Measurements from ENCODE around the gene CYP27B1.

CYP27B1 gene

DNA sequence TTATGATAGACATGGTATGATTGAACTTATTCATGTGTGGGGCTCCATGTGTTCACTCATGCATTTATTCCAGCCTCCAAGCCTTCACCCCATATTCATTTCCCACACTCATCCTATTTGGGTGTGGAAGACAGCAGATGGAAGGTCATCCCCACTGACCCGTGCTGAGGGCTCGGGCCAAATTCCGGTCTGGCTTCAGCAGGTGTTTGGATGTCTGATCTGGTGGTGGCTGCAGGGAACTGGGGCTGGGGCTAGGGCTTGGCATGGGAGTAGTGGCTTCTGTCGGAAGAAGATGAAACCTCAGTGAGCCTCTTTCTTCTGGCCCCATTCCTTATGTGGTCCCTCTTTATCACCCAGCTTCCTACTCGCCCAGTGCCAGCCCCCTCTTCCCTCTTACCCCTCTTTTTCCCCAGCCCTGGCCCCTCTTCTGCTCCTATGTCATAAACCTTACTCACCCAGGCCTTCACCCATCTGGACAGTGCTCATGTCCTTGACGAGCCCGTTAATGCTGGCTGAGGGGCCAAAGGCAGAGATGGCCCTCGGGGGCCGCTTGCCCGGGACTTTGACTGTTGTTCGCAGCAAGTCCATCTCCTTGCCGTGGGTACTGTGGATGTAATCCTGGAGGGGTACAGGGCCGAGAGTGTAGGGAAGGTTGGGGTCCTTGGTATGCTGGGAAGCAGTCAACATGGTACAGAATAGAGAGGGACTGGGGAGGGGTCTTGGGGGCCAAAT lies 36.4 kb downstream of the CYP27B1 start:
- Histone ChIP-seq H3K9me3 (ENCODE audit: control insufficient read depth in 5 of 5, low read length in 5 of 5) (no peaks in the 10 kb centered on the region), H3K9ac (ENCODE audit: low read length in 5 of 5) (no peak overlapping the region), H3K4me3 (ENCODE audit: low read depth in 1 of 5, low read length in 5 of 5) (no peak overlapping the region), H3K27ac (ENCODE audit: low read depth, low read length) (no peak overlapping the region), H3K4me1 (ENCODE audit: control insufficient read depth in 5 of 5, insufficient read depth in 5 of 5, low read length in 5 of 5) (peaks cover 1 to 27% (median 22%) of the 10 kb centered on the region in 5 donors), H3K36me3 (ENCODE audit: control insufficient read depth in 5 of 5, insufficient read depth in 5 of 5, low read length in 5 of 5) (peaks cover 0 to 17% (median 3%) of the 10 kb centered on the region in 5 donors), H3K27me3 (ENCODE audit: control insufficient read depth in 5 of 5, insufficient read depth in 4 of 5, low read length in 5 of 5) (peaks cover 4 to 38% (median 18%) of the 10 kb centered on the region in 5 donors)

DNA sequence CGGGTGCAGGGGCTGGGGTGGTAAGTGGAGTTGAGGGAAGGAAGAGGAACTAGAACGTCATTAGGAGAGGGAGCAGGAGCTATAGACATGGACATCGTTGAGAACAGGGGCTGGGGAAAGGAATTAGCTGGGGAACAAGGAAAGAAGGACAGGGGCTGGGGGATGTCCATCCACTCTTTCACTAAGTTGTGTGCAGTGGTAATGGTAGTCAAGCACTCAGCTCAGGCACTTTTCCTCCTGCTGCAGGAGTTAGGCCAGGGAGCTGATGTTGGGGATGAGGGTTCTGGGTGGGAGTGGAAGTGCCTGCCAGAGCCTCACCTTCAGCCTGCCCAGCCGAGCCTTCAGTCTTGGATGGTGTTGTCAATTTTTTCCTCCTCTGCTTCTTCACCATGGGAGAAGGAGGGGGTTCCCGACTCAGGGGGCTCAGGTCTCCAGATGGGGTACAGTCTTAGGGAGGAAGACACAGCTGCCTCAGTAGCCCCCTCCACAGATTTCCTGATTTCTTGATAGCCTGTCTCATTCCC lies 37.5 kb downstream of the CYP27B1 start:
- Histone ChIP-seq H3K27me3 (ENCODE audit: control insufficient read depth in 5 of 5, insufficient read depth in 4 of 5, low read length in 5 of 5) (peaks cover 0 to 28% (median 13%) of the 10 kb centered on the region in 5 donors), H3K36me3 (ENCODE audit: control insufficient read depth in 5 of 5, insufficient read depth in 5 of 5, low read length in 5 of 5) (peaks cover 0 to 17% (median 3%) of the 10 kb centered on the region in 5 donors), H3K9ac (ENCODE audit: low read length in 5 of 5) (no peak overlapping the region)

DNA sequence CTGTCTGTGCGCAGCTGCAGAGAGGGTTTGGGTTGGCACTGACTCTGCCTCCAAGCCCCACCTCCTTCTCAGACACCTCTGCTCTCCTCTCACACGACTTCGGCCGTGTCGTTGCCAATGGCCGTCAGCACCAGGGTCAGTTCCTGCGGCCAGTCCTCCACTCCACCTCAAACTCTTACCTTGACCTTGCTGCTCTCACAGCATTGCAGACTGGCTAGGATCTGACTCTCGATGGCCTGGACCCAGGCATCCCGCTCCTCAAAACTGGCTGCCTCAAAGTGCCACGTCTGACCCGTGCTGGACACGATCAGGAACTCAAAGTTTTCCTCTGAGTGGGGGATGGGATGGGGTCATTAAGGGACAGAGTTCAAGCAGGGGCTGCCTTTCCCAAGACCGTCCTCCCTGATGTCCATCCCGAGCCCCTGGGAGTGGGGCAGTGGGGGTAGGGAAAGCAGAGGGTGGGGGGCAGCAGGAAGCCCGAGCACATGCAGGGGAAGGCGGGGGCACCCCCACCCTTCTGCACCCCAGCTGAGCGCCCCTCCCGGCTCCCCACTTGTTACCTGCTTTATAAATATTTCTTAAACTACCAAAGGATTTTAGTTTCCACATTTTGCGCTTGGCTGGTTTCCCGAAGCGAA lies 39.0 kb downstream of the CYP27B1 start:
- no peak overlapping the region for H3K4me3 ChIP-seq (ENCODE audit: low read depth in 1 of 5, low read length in 5 of 5)
- peaks cover 0 to 16% (median 7%) of the 10 kb centered on the region in 5 donors for H3K27me3 ChIP-seq (ENCODE audit: control insufficient read depth in 5 of 5, insufficient read depth in 4 of 5, low read length in 5 of 5)
- peaks cover 0 to 21% (median 17%) of the 10 kb centered on the region in 5 donors for H3K4me1 ChIP-seq (ENCODE audit: control insufficient read depth in 5 of 5, insufficient read depth in 5 of 5, low read length in 5 of 5)
- no peak overlapping the region for H3K9ac ChIP-seq (ENCODE audit: low read length in 5 of 5)
- H3K36me3 ChIP-seq (ENCODE audit: control insufficient read depth in 5 of 5, insufficient read depth in 5 of 5, low read length in 5 of 5): peaks cover 0 to 15% (median 3%) of the 10 kb centered on the region in 5 donors
- no peaks in the 10 kb centered on the region for H3K9me3 ChIP-seq (ENCODE audit: control insufficient read depth in 5 of 5, low read length in 5 of 5)
- H3K27ac ChIP-seq (ENCODE audit: low read depth, low read length): no peak overlapping the region

More for the DNA sequence above, 37.5 kb downstream of the CYP27B1 start:
- Histone ChIP-seq H3K27ac (ENCODE audit: low read depth, low read length) (no peak overlapping the region), H3K4me1 (ENCODE audit: control insufficient read depth in 5 of 5, insufficient read depth in 5 of 5, low read length in 5 of 5) (peaks cover 0 to 21% (median 17%) of the 10 kb centered on the region in 5 donors), H3K9me3 (ENCODE audit: control insufficient read depth in 5 of 5, low read length in 5 of 5) (no peaks in the 10 kb centered on the region), H3K4me3 (ENCODE audit: low read depth in 1 of 5, low read length in 5 of 5) (no peak overlapping the region)

DNA sequence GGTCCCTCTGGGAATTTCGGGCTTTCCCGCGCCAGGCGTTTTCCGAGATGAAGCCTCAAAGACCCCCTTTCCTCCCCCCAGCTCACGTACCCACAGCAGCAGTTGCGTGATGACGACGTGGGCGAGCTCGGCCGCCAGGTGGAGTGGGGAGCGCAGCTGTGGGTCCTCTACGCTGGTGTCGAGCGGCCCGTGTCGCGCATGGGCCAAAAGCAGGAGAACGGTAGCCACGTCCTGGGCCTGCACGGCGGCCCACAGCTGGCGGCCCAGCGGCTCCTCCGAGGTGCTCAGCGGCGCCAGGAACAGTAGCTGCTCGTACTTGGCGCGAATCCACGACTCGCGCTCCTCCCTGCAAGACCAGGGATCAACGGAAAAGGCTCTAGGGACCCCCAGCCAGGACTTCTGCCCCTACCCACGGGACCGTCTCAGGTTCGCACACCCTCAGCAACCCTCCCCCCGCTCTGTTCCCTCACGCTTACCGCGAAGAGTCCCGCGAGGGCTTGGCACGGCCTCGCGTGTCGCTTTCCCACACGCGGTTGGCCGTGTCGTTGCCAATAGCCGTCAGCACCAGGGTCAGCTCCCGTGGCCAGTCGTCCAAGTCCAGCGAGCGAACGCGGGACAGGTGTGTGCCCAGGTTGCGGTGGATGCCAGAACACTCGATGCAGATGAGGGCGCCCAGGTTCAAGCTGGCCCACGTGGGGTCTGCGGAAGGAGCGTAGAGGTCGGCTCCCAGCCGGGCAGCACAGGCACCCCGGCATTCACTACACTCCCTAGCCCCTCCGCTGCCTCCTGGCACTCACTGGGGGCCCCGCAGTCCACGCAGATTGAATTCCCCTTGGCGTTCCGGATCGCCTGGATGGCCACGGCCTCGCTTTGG lies 39.8 kb downstream of the CYP27B1 start:
- no peak overlapping the region for H3K27ac ChIP-seq (ENCODE audit: low read depth, low read length)
- H3K9ac ChIP-seq (ENCODE audit: low read length in 5 of 5): peak overlapping the region in 1 of 5 donors; percentile 42
- H3K4me1 ChIP-seq (ENCODE audit: control insufficient read depth in 5 of 5, insufficient read depth in 5 of 5, low read length in 5 of 5): peaks cover 0 to 21% (median 17%) of the 10 kb centered on the region in 5 donors
- H3K27me3 ChIP-seq (ENCODE audit: control insufficient read depth in 5 of 5, insufficient read depth in 4 of 5, low read length in 5 of 5): peaks cover 0 to 12% (median 6%) of the 10 kb centered on the region in 5 donors
- peaks cover 0 to 8% (median 3%) of the 10 kb centered on the region in 5 donors for H3K36me3 ChIP-seq (ENCODE audit: control insufficient read depth in 5 of 5, insufficient read depth in 5 of 5, low read length in 5 of 5)
- H3K4me3 ChIP-seq (ENCODE audit: low read depth in 1 of 5, low read length in 5 of 5): peak overlapping the region in 4 of 5 donors; percentile 79 to 83 (median 82)
- H3K9me3 ChIP-seq (ENCODE audit: control insufficient read depth in 5 of 5, low read length in 5 of 5): no peaks in the 10 kb centered on the region

DNA sequence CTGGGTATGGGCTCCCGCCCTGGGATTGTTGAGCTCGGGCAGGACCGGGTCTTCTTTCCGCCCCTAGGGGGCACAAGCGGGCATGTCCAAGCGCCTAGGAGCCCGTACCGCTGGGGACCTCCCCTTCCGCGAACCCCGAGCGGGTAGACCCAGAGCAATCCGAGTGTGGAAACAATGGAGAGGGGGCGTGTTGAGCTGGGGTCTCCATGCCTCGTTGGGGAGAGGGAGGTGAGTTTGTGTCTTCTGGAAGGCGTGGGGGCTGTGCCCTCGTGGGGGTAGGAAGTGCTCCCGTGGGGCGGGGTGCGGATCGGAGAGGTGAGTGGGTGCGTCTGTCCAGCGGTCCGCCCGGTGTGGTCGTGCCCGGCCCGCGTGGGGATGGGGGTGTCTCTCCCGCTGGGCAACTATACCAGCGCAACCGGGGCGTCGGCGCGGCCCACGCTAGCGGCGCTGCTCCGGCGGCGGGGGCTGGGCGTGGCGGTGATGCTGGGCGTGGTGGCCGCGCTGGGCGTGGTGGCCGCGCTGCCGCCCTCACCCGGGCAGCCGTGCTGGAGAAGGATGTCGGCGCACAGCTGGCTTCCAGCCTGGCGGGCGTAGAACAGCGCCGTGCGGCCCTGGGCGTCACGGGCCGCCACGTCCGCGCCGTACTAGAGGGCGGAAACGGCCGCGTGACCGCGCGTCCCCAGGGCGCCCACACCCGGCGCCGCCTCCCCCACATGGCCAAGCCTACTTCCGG lies 40.6 kb downstream of the CYP27B1 start:
- peaks cover 0 to 15% (median 7%) of the 10 kb centered on the region in 5 donors for H3K36me3 ChIP-seq (ENCODE audit: control insufficient read depth in 5 of 5, insufficient read depth in 5 of 5, low read length in 5 of 5)
- H3K9me3 ChIP-seq (ENCODE audit: control insufficient read depth in 5 of 5, low read length in 5 of 5): no peaks in the 10 kb centered on the region
- H3K4me1 ChIP-seq (ENCODE audit: control insufficient read depth in 5 of 5, insufficient read depth in 5 of 5, low read length in 5 of 5): peaks cover 0 to 21% (median 17%) of the 10 kb centered on the region in 5 donors
- H3K9ac ChIP-seq (ENCODE audit: low read length in 5 of 5): peak overlapping the region in 3 of 5 donors; percentile 5 to 65 (median 42)
- peak overlapping the region; percentile 30 for H3K27ac ChIP-seq (ENCODE audit: low read depth, low read length)
- peaks cover 0 to 10% (median under 1%) of the 10 kb centered on the region in 5 donors for H3K27me3 ChIP-seq (ENCODE audit: control insufficient read depth in 5 of 5, insufficient read depth in 4 of 5, low read length in 5 of 5)
- H3K4me3 ChIP-seq (ENCODE audit: low read depth in 1 of 5, low read length in 5 of 5): peak overlapping the region; percentile 56 to 83 (median 81)

DNA sequence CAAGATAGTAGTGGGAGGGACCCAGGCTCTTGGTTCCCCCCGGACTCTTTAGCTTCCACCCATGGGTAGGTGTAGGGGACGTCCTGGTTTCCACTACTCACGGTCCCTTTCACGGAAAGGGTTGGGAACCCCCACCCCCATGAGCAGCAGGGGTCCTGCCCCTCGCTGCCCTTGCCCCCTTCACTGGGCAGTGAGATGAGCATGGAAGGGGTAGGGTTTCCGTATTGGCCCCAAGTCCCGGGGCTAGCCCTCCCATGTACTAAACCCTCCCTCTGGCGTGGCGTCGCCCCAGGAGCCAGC lies 41.1 kb downstream of the CYP27B1 start:
- Histone ChIP-seq H3K36me3 (ENCODE audit: control insufficient read depth in 5 of 5, insufficient read depth in 5 of 5, low read length in 5 of 5) (peaks cover 0 to 20% (median 12%) of the 10 kb centered on the region in 5 donors), H3K9ac (ENCODE audit: low read length in 5 of 5) (peak overlapping the region in 3 of 5 donors; percentile 5 to 65 (median 31)), H3K4me1 (ENCODE audit: control insufficient read depth in 5 of 5, insufficient read depth in 5 of 5, low read length in 5 of 5) (peaks cover 0 to 21% (median 17%) of the 10 kb centered on the region in 5 donors), H3K27me3 (ENCODE audit: control insufficient read depth in 5 of 5, insufficient read depth in 4 of 5, low read length in 5 of 5) (peaks cover 0 to 6% (median 0%) of the 10 kb centered on the region in 5 donors), H3K9me3 (ENCODE audit: control insufficient read depth in 5 of 5, low read length in 5 of 5) (no peaks in the 10 kb centered on the region), H3K27ac (ENCODE audit: low read depth, low read length) (no peak overlapping the region), H3K4me3 (ENCODE audit: low read depth in 1 of 5, low read length in 5 of 5) (peak overlapping the region in 4 of 5 donors; percentile 79 to 83 (median 82))

DNA sequence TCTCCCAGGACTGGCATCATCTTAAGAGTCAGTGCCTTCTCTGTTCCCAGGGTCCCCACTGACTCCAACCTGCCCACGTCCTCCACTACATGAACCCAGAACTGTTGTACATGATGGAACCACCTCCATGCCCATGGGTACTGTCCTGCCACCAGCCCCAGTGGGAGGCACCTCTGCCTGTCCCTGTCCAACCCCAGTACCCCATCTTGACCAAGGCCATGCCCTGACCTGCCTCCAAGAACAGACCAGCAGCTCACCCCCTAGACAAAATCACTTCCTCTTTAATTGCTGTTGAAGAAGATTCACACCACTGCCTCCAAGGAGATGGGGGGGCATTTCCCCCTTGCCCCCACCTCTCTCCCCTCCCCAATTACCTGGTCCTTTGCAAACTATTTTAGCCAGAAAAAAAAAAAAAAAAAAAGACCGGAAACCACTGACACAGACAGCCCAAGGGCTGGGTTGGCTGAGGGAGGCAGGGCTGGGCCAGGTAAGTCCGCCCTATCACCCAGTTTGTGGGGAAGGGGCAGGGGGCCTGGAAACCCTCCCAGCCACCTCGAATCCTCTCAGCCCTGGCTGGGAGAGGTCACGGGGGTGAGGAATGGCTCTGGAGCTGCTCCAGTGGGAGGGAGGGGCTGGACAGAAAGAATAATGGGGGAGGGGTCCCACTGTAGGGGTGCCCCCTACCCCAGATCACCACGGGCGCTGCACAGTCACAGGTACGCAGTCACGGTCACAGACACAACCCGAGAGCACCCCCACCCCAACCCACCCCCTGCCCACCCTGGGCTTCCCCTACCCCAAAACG lies 41.7 kb downstream of the CYP27B1 start:
- Histone ChIP-seq H3K36me3 (ENCODE audit: control insufficient read depth in 5 of 5, insufficient read depth in 5 of 5, low read length in 5 of 5) (peaks cover 0 to 27% (median 19%) of the 10 kb centered on the region in 5 donors), H3K4me3 (ENCODE audit: low read depth in 1 of 5, low read length in 5 of 5) (no peak overlapping the region), H3K9ac (ENCODE audit: low read length in 5 of 5) (no peak overlapping the region), H3K9me3 (ENCODE audit: control insufficient read depth in 5 of 5, low read length in 5 of 5) (no peaks in the 10 kb centered on the region), H3K4me1 (ENCODE audit: control insufficient read depth in 5 of 5, insufficient read depth in 5 of 5, low read length in 5 of 5) (peaks cover 0 to 21% (median 17%) of the 10 kb centered on the region in 5 donors), H3K27me3 (ENCODE audit: control insufficient read depth in 5 of 5, insufficient read depth in 4 of 5, low read length in 5 of 5) (peaks cover 0 to 3% (median 0%) of the 10 kb centered on the region in 5 donors), H3K27ac (ENCODE audit: low read depth, low read length) (no peak overlapping the region)

DNA sequence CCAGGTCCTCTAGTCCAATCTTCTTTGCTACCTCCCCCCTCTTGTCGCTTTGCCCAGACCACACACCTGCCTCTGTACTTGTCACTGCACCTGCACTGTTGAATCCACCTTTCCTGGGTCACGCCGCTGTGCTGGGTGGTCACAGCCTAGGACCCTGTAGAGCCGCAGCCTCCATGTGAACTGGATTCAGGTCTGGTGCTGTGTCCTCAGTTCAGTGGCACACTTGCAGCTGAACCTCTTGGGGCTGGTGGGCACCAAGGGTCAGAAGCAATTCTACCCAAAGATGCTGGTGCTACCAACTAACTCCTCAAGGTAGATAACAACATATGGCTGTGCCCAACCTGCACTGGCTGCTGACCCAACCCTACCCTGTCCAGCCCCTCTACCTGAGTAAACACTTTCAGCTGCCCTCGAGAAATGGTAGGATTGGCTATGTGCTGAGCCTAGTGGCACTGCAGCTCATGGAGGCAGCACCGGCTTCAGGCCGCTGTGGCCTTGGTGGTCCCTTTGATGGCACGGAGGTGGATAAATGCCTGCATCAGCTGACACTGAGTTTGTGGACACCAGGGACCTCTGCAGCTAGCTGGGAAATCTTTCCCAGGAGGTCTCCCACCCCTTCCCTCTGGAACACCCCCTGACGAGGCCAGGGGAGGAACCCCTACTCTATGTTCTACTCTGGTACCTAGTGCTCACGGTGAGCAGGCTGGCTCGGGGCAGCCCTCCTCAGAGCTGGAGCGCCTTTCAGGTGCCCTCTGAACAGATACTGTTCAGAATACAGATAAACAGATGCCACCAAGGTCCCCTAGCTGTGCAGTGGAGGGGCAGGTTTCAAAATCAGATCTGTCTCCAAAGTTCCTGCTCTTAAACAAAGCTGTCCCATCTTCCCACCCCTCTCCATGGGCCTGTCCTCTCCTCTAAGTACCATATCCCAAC lies 42.6 kb downstream of the CYP27B1 start:
- H3K27ac ChIP-seq (ENCODE audit: low read depth, low read length): no peak overlapping the region
- H3K4me3 ChIP-seq (ENCODE audit: low read depth in 1 of 5, low read length in 5 of 5): no peak overlapping the region
- no peak overlapping the region for H3K9ac ChIP-seq (ENCODE audit: low read length in 5 of 5)
- peaks cover 0 to 2% (median 0%) of the 10 kb centered on the region in 5 donors for H3K27me3 ChIP-seq (ENCODE audit: control insufficient read depth in 5 of 5, insufficient read depth in 4 of 5, low read length in 5 of 5)
- H3K9me3 ChIP-seq (ENCODE audit: control insufficient read depth in 5 of 5, low read length in 5 of 5): no peaks in the 10 kb centered on the region
- peaks cover 0 to 21% (median 17%) of the 10 kb centered on the region in 5 donors for H3K4me1 ChIP-seq (ENCODE audit: control insufficient read depth in 5 of 5, insufficient read depth in 5 of 5, low read length in 5 of 5)
- H3K36me3 ChIP-seq (ENCODE audit: control insufficient read depth in 5 of 5, insufficient read depth in 5 of 5, low read length in 5 of 5): peaks cover 4 to 33% (median 27%) of the 10 kb centered on the region in 5 donors
